Fibroblast of gingiva (primary cell): ENCODE results near the gene ACADL.
A peak's percentile ranks its signal among the peaks of the same experiment; 100 is the strongest.

Experiments used
- DNase-seq: peaks from one replicate; pipeline ENCODE4 v3.0.0-alpha.2; 2011; ENCODE audit warnings: low read depth

The ACADL gene

GRCh38 chr2:210170196-210170445 is 55.1 kb downstream of the ACADL start:
- no peak for DNase-seq

- peak; percentile 76 for DNase-seq
These were observed 55.6 kb downstream of the ACADL start for GRCh38 chr2:210169516-210170195.

DNA sequence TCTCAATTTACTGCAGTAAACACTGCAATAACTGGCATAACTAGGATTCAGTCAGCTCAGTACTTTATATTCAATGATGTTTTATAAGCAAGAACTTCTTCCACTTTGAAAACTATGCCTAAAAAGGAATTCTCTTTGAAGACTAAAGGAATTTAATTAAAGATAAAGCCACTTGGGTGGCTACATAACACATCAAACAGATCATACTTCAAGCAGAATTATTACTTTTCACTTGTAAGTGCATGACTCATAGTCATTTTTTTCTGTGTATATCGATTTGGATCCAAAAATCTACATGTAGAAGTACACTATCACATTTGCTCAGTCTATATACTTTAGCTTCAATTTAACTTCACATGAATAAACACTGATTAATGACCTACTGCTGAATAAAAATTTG is 58.0 kb downstream of the ACADL start:
- no peak for DNase-seq

DNA sequence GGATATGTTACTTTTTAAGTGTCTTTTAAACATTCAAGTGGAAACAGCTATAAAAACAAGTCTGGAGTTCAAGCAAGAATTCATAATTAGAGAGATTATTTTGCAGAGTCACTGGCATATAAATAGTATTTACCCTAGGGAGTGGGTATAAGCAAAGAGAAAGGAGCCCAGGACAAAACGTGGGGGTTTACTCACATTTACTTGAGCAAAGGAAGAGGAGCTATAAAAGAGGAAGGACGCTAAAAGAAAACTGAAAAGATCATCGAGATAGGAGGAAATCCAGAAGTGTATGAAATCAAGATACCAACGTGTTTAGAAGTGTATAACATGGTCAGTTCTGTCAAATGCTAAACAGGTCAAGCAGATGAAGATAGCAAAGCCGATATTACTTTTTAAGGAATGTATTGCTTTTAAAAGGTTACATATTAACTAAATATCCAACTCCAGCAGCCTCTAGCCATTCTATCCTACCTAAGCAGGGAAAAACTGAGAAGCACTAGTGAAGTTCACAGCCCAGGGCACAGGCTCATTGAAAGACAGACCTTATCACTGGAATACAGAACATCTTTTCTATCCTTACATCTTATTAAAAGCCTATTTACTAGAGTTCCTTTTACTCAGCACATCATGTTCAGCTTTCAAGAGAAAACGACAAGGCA is 62.7 kb downstream of the ACADL start:
- peak; percentile 3 for DNase-seq

DNA sequence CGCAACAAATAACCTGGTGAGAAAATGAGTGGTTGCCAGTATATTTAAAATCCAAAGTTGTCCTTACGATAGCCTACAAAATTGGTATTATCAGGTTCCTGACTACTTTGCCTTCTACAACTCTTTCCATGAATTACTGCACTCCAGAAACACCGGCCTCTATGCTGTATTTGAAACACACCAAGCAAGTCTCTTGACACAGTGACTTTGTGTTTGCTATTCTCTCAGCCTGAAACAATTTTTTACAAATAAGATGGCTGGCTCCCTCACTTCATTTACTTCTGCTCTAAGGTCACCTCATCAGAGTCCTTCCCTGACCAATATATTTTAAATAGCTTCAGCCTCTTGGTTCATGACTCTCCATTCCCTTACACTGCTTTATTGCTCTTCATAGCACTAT is 66.2 kb downstream of the ACADL start:
- DNase-seq = no peak

GRCh38 chr2:210158236-210158635 is 67.0 kb downstream of the ACADL start:
- no peak for DNase-seq

DNA sequence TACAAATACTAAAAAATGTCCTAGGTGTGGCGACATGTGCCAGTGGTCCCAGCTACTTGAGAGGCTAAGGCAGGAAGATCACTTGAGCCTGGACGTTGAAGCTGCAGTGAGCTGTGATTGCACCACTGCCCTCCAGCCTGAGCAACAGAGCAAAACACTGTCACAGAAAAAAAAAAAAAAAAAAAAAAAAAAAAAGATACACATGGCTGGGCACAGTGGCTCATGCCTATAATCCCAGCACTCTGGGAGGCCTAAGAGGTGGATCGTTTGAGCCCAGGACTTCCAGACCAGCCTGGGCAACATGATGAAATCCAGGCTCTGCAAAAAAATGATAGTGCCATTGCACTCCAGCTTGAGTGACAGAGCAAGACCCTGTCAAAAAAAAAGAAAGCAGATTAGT is 67.7 kb downstream of the ACADL start:
- DNase-seq = no peak

DNA sequence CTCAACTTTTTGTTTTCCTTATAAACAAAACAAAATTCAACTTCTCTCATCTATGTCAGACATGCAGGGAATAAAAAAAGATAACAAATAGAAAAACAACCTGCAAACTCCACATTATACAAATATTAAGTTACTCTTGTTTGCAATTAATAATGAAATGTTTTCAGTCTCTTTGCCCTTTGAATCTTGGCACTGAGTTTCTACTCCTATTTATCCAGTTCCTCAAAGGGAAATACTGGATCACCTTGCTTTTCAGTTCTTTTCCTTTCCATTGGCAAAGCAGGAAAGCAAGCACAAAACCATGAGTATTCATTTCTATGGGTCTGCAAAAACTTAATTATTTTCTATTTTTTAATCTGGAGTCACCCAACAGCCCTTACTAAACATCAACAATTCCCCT is 77.6 kb downstream of the ACADL start:
- DNase-seq = no peak
